Effector memory CD8-positive, alpha-beta T cell (primary cell): ENCODE measurements around the gene NOS1AP.

Experiments
- ATAC-seq: fragments of 150-1000 bp; cut with Tn5 transposase; replicated peaks from 2 replicates; pipeline ENCODE4 v1.10.0; 2021; ENCODE audit warnings: mild to moderate bottlenecking, moderate library complexity
- DNase-seq, 3 experiments: peaks; one replicate each; pipeline ENCODE4 v3.0.0; 2021
- H3K27ac Mint-ChIP-seq, 2 donors: one replicate each; pipeline ENCODE4 v1.8.0; 2022; ENCODE audit warnings: mild to moderate bottlenecking in 2 of 2, mixed read lengths in 2 of 2, moderate library complexity in 2 of 2
- H3K27me3 Mint-ChIP-seq, 2 donors: one replicate each; pipeline ENCODE4 v1.8.0; 2022; ENCODE audit warnings: mixed read lengths in 2 of 2
- H3K36me3 Mint-ChIP-seq: one replicate; pipeline ENCODE4 v1.8.0; 2022; ENCODE audit warnings: mild to moderate bottlenecking, moderate library complexity, mixed read lengths; ENCODE audit not compliant: insufficient read depth
- H3K4me1 Mint-ChIP-seq, 2 donors: one replicate each; pipeline ENCODE4 v1.8.0; 2022; ENCODE audit warnings: low read depth in 2 of 2, mixed read lengths in 2 of 2
- H3K4me3 Mint-ChIP-seq, 2 donors: one replicate each; pipeline ENCODE4 v1.8.0; 2022; ENCODE audit warnings: mild to moderate bottlenecking in 2 of 2, mixed read lengths in 2 of 2, moderate library complexity in 2 of 2
- H3K9me3 Mint-ChIP-seq, 2 donors: one replicate each; pipeline ENCODE4 v1.8.0; 2022; ENCODE audit warnings: mixed read lengths in 2 of 2

Gene NOS1AP

DNA sequence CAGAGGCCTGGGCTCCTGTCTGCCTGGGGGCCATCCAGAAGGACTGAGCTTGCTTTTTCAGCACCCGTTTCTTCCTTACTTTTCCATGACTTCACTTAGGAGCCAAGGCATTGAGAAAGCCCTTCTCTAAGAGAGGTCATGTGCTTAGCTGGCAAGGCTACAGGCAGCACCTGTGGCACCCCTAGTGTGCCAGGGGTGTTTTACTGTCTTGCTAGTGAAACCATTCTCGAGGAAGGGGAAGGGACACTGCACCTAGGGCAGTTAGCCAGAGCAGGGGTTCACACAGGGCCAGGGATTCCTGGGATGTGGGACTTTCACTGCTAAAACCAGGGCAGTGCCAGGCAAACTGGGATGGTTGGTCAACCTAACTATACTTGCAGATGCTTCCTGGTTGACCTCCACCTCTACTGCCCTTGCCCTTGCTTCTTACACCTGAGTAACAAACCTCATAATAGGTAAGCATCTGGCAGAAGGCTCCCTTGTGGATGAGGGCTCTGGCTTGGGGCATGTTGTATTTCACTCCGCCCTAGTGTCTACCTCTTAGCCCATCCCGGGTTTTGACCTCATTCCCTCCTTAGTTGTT lies 69.2 kb downstream of the NOS1AP start:
- no peak for DNase-seq
- Mint-ChIP-seq H3K4me1 (no peaks in the 10 kb centered on the region), H3K9me3 (no peaks in the 10 kb centered on the region), H3K27ac (no peak overlapping the region), H3K27me3 (peaks cover 38 to 79% of the 10 kb centered on the region in 2 donors), H3K36me3 (no peaks in the 10 kb centered on the region), H3K4me3 (no peak overlapping the region)
- ATAC-seq = no peak

DNA sequence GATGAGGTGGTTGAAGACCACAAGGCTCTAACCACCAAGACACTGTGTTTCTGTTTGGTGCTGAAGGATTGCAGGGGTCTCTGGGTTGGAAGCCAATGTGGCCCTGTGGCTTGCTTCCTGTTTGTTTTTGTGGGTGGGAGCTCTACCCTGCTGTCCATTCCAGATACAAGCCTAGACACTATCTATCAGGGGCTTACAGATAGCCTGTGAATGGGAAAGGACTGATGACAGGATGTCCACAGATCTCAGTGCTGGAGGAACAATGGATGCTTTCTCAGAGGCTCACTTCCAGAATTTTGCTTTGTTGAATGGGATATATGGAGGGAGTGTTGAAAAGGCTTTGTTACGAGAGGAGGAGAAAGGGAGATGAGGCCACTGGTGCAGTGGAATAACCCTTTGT lies 69.7 kb downstream of the NOS1AP start:
- H3K9me3 Mint-ChIP-seq = no peaks in the 10 kb centered on the region
- H3K4me1 Mint-ChIP-seq = no peaks in the 10 kb centered on the region
- no peak overlapping the region for H3K4me3 Mint-ChIP-seq
- no peak overlapping the region for H3K27ac Mint-ChIP-seq
- no peaks in the 10 kb centered on the region for H3K36me3 Mint-ChIP-seq
- DNase-seq (no peak), ATAC-seq (no peak)
- H3K27me3 Mint-ChIP-seq = peaks cover 38 to 75% of the 10 kb centered on the region in 2 donors

GRCh38 chr1:162141281-162142054 lies 72.0 kb downstream of the NOS1AP start:
- no peaks in the 10 kb centered on the region for H3K36me3 Mint-ChIP-seq
- no peaks in the 10 kb centered on the region for H3K9me3 Mint-ChIP-seq
- no peaks in the 10 kb centered on the region for H3K4me1 Mint-ChIP-seq
- no peak overlapping the region for H3K27ac Mint-ChIP-seq
- no peak for ATAC-seq
- no peak for DNase-seq
- no peak overlapping the region for H3K4me3 Mint-ChIP-seq
- H3K27me3 Mint-ChIP-seq = peaks cover 33 to 57% of the 10 kb centered on the region in 2 donors

DNA sequence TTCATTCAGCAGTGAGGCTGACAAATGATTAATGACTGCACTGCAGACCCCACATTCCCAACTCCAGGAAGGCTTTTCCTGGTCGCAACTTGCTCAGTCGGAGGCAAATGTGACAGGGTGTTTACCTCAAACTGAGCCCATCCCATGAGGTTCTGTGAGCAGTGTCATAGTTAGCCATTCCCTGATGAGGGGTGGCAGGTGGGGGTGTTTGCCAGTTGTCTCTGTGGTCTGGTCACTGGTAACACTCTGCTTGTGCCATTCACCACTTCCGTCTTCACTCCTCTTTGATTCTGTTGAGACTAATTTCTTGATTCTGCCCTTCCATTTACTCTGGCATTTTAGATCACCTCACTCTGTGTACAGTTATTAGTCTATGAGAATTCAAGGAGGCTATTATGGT lies 73.5 kb downstream of the NOS1AP start:
- Mint-ChIP-seq H3K36me3 (no peaks in the 10 kb centered on the region), H3K4me3 (no peak overlapping the region), H3K4me1 (no peaks in the 10 kb centered on the region), H3K27ac (no peak overlapping the region), H3K9me3 (no peaks in the 10 kb centered on the region), H3K27me3 (peaks cover 24 to 44% of the 10 kb centered on the region in 2 donors)
- ATAC-seq (no peak), DNase-seq (no peak)

GRCh38 chr1:162144268-162144667 lies 74.8 kb downstream of the NOS1AP start:
- no peak overlapping the region for H3K4me3 Mint-ChIP-seq
- ATAC-seq (no peak), DNase-seq (no peak)
- no peaks in the 10 kb centered on the region for H3K4me1 Mint-ChIP-seq
- H3K36me3 Mint-ChIP-seq = no peaks in the 10 kb centered on the region
- peaks cover 30 to 41% of the 10 kb centered on the region in 2 donors for H3K27me3 Mint-ChIP-seq
- no peak overlapping the region for H3K27ac Mint-ChIP-seq
- H3K9me3 Mint-ChIP-seq = no peaks in the 10 kb centered on the region

DNA sequence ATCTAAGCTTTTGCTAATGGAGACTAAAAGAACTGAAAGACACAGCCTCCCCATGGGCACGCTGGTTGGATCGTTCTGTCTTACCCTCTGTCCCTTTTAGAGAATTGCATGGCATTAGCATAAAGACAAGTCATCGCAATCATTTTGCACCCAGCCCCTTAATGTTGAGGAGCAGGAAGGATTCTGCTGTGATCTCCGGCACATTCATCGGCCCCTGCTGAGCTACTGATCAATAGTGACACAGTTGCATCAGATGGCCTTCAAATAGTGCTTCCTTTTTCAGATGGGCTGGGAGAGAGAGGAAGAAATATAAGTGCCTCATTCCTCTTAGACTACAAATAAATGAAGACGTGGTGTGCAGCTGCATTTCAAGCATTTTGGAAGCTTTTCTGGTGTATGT lies 75.4 kb downstream of the NOS1AP start:
- Mint-ChIP-seq H3K4me1 (no peaks in the 10 kb centered on the region), H3K27ac (no peak overlapping the region), H3K9me3 (no peaks in the 10 kb centered on the region), H3K36me3 (no peaks in the 10 kb centered on the region), H3K27me3 (peaks cover 27 to 36% of the 10 kb centered on the region in 2 donors), H3K4me3 (no peak overlapping the region)
- ATAC-seq (no peak), DNase-seq (no peak)

DNA sequence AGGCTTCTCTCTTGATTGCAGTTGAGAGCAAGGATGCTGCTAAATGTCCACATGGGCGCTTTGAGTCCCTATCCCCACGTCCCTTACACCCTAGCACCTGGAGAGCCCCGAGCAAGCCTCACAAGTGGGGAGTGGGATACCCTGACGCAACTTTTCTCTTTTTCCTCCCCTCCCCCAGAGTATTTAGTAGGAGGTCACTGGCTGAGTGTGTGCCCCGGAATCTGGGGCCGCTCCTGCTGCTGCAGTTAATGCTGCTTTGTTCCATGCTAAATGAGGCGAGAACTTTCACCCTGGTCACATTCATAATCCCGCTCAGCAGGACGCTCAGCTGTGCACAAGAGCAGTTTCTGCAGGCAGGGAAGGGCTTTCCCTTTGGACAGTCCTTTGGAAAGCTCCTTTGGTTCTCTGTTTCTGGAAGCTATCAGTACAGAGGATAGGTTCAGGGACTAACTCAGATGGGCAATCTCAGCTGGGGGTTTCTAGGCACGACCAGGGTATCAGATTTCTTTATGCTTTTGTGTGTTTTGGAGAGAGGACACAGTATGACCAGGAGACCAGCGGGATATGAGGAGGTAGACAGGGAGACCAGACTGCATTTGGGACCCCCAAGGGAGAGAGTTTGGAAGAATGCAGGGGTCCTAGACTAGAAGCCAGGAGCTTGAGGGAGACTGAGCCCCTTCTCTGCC lies 75.9 kb downstream of the NOS1AP start:
- Mint-ChIP-seq H3K27me3 (peaks cover 27 to 34% of the 10 kb centered on the region in 2 donors), H3K4me1 (no peaks in the 10 kb centered on the region), H3K36me3 (no peaks in the 10 kb centered on the region), H3K4me3 (no peak overlapping the region), H3K9me3 (no peaks in the 10 kb centered on the region), H3K27ac (no peak overlapping the region)
- no peak for DNase-seq
- no peak for ATAC-seq

- ATAC-seq (no peak), DNase-seq (no peak)
- no peak overlapping the region for H3K27ac Mint-ChIP-seq
- H3K27me3 Mint-ChIP-seq = peaks cover 33 to 39% of the 10 kb centered on the region in 2 donors
- H3K4me1 Mint-ChIP-seq = no peaks in the 10 kb centered on the region
- H3K36me3 Mint-ChIP-seq = no peaks in the 10 kb centered on the region
- no peaks in the 10 kb centered on the region for H3K9me3 Mint-ChIP-seq
- no peak overlapping the region for H3K4me3 Mint-ChIP-seq
Measured at GRCh38 chr1:162145966-162146696, 76.6 kb downstream of the NOS1AP start.

DNA sequence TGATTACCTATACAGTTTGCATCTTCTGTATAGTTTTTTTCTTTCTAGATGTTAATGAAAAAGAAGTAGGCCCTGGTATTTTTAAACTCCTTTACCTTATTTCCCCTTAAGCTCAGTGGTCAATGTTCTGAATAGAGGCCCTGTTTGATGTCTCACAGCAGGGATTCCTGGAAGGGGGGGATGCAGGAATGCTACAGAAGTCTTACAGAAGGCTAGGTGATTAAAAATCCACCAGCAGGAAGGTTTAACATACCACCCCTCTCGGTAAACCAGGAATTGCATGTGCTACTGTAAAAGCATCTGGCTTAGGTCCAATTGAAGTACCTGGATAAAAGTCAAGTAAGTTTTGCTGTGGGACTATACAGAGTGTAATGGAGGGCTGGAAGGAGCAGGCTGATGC lies 78.3 kb downstream of the NOS1AP start:
- Mint-ChIP-seq H3K36me3 (no peaks in the 10 kb centered on the region), H3K27me3 (peaks cover 31 to 33% of the 10 kb centered on the region in 2 donors), H3K9me3 (no peaks in the 10 kb centered on the region), H3K4me3 (no peak overlapping the region), H3K27ac (no peak overlapping the region), H3K4me1 (no peaks in the 10 kb centered on the region)
- DNase-seq (no peak), ATAC-seq (no peak)

GRCh38 chr1:162150112-162150511 lies 80.6 kb downstream of the NOS1AP start:
- ATAC-seq (no peak), DNase-seq (no peak)
- Mint-ChIP-seq H3K4me3 (no peak overlapping the region), H3K36me3 (no peaks in the 10 kb centered on the region), H3K27ac (no peak overlapping the region), H3K4me1 (no peaks in the 10 kb centered on the region), H3K27me3 (peaks cover 24 to 36% of the 10 kb centered on the region in 2 donors), H3K9me3 (no peaks in the 10 kb centered on the region)

DNA sequence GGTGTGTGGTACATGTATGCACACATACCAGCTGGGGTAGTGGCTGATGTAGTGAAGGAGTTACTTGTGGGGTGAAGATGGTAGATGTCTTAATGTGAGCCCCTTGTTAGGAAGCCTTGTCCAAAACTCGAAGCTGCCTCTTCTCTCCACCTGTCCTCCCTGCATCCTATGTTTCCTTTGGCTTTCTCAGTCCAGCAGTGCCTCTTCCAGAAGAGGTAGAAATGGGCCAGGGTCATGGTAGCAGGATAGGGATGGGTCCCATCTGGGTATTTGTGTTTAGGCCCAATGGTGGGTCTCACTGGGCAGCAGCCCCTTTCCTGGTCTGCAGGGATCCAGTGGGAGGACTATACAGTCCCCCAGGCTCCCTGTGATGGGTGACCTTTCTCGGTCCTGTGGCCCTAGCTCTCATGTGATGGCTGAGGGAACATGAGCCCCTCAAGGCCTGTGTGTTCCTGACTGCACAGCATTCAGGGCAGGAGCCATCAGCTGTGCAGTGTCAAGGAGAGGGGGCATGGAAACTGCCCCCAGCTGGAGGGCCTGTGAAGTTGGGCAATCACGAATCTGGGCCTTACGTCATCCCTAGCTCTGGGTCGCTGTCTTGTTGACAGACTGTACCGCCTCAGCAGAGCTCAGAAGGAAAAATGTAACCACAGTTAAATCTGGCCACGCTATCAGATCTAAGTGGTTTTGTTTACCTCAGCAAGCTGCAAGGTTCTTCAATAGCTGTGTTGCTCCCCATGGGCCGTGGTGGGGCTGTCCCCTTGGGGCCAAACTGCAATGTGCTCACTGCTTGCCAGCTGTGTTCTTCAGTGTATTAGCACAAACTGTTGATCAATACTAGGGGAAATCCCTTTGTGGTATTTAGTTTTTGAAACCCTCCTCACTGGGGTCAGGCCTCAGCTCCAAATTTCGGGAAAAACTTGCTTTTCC lies 82.7 kb downstream of the NOS1AP start:
- Mint-ChIP-seq H3K4me1 (no peaks in the 10 kb centered on the region), H3K4me3 (no peak overlapping the region), H3K27ac (no peak overlapping the region), H3K27me3 (peaks cover 24 to 36% of the 10 kb centered on the region in 2 donors), H3K9me3 (no peaks in the 10 kb centered on the region), H3K36me3 (no peaks in the 10 kb centered on the region)
- ATAC-seq (peak; percentile 56), DNase-seq (no peak)

DNA sequence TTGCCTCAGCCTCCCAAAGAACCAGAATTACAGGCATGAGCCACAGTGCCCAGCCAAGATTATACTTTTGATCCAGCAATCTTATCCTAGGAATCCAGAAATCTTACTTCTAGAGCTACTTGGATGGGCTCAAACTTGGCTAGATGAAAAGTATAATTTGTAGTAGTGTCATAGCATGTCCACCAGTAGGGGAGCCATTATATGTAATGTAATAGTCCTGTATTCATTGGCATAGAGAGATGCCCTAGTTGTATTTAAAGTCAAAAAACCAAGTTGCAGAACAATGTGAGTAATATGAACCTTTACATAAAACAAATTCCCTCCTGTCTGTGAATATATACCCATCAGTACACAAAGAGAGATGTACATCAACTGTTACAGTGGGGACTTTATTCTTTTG lies 83.9 kb downstream of the NOS1AP start:
- no peak for ATAC-seq
- no peak overlapping the region for H3K4me3 Mint-ChIP-seq
- peaks cover 18 to 36% of the 10 kb centered on the region in 2 donors for H3K27me3 Mint-ChIP-seq
- no peak overlapping the region for H3K27ac Mint-ChIP-seq
- DNase-seq = no peak
- H3K9me3 Mint-ChIP-seq = no peaks in the 10 kb centered on the region
- no peaks in the 10 kb centered on the region for H3K4me1 Mint-ChIP-seq
- H3K36me3 Mint-ChIP-seq = no peaks in the 10 kb centered on the region

DNA sequence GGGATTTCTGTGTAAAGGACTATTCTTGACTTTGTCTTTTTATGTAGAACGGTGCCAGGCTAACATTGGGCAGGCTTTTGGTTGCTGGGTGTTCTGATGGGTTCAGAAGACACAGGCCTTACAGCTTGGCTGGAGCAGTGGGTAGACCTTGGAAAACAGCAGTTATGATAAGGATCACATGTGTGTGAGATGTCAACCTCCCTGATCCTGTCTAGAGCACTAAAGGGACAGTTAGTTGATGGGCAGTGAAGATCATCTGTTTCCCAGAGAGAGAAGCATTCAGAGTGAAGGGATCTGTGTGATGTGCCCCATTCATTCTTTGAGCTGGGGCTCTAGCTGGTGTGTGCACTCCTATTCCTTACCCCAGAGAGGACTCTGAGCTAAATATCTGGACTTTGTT lies 88.0 kb downstream of the NOS1AP start:
- ATAC-seq = no peak
- H3K4me1 Mint-ChIP-seq = no peaks in the 10 kb centered on the region
- no peak overlapping the region for H3K27ac Mint-ChIP-seq
- no peaks in the 10 kb centered on the region for H3K36me3 Mint-ChIP-seq
- H3K9me3 Mint-ChIP-seq = no peaks in the 10 kb centered on the region
- peaks cover 17 to 35% of the 10 kb centered on the region in 2 donors for H3K27me3 Mint-ChIP-seq
- no peak overlapping the region for H3K4me3 Mint-ChIP-seq
- no peak for DNase-seq
